SJSA1 (cell line): ENCODE results near the gene ACLY. TPM values are rescaled to one million over a fixed set of nuclear protein-coding genes. Genes with fewer than 3 reads are reported as not detected.
"Not testable (repeated sequence)": the region's sequence is repeated elsewhere in the genome, so short reads cannot be mapped to it uniquely, and the experiment has no call there.

Experiments used
- DNase-seq, 2 experiments: peaks; one replicate each; pipeline ENCODE4 v3.0.0-alpha.2; 2015 to 2020; ENCODE audit warnings: low spot score in 2 of 2, low read depth in 1 of 2
- H3K27ac ChIP-seq: fragments of 250-450 bp; sonication (Bioruptor Pico); 2 replicates; pipeline ENCODE4 v1.5.1; 2020; ENCODE audit warnings: mild to moderate bottlenecking, moderate library complexity
- H3K27me3 ChIP-seq: fragments of 250-450 bp; sonication (Bioruptor Pico); replicated peaks from 2 replicates; pipeline ENCODE4 v1.5.1; 2020; ENCODE audit warnings: mild to moderate bottlenecking, moderate library complexity
- H3K36me3 ChIP-seq: fragments of 250-450 bp; sonication (Bioruptor Pico); 2 replicates; pipeline ENCODE4 v1.5.1; 2020; ENCODE audit warnings: mild to moderate bottlenecking
- H3K4me1 ChIP-seq: fragments of 250-450 bp; sonication (Bioruptor Pico); replicated peaks from 2 replicates; pipeline ENCODE4 v1.6.1; 2021; ENCODE audit warnings: mild to moderate bottlenecking
- H3K4me3 ChIP-seq: fragments of 250-450 bp; sonication (Bioruptor Pico); 2 replicates; pipeline ENCODE4 v1.5.1; 2020; ENCODE audit warnings: mild to moderate bottlenecking
- H3K9me3 ChIP-seq: fragments of 250-450 bp; sonication (Bioruptor Pico); replicated peaks from 2 replicates; pipeline ENCODE4 v1.5.1; 2020; ENCODE audit warnings: mild to moderate bottlenecking
- total RNA-seq: library from RNA; depleted of rRNA; stranded (reverse); fragments of >200 nt; shearing (Covaris generic); gene quantifications from 2 replicates; pipeline ENCODE4 v1.2.3, GENCODE V29; 2014

The ACLY gene
- total RNA-seq, 1 experiment from 2014 or later, result 122 TPM

GRCh38 chr17:41956522-41956921 is 37.8 kb upstream of the ACLY start:
- H3K27ac ChIP-seq, result no peak overlapping the region
- H3K27me3 ChIP-seq, result no peaks in the 10 kb centered on the region
- H3K4me3 ChIP-seq, result no peak overlapping the region
- DNase-seq, result no peak
- H3K36me3 ChIP-seq, result no peaks in the 10 kb centered on the region
- H3K4me1 ChIP-seq, result peaks cover 12% of the 10 kb centered on the region
- no peaks in the 10 kb centered on the region for H3K9me3 ChIP-seq

GRCh38 chr17:41948762-41949460 is 30.2 kb upstream of the ACLY start:
- DNase-seq, result no peak
- Histone ChIP-seq H3K27me3 (no peaks in the 10 kb centered on the region), H3K4me3 (no peak overlapping the region), H3K27ac (no peak overlapping the region), H3K9me3 (no peaks in the 10 kb centered on the region), H3K4me1 (no peaks in the 10 kb centered on the region), H3K36me3 (no peaks in the 10 kb centered on the region)

GRCh38 chr17:41944943-41945342 is 26.2 kb upstream of the ACLY start:
- no peak for DNase-seq
- Histone ChIP-seq H3K4me1 (no peaks in the 10 kb centered on the region), H3K9me3 (no peaks in the 10 kb centered on the region), H3K36me3 (no peaks in the 10 kb centered on the region), H3K27ac (no peak overlapping the region), H3K27me3 (no peaks in the 10 kb centered on the region), H3K4me3 (no peak overlapping the region)

- DNase-seq, result no peak
- no peaks in the 10 kb centered on the region for H3K9me3 ChIP-seq
- H3K27ac ChIP-seq, result no peak overlapping the region
- no peaks in the 10 kb centered on the region for H3K27me3 ChIP-seq
- H3K36me3 ChIP-seq, result no peaks in the 10 kb centered on the region
- H3K4me1 ChIP-seq, result no peaks in the 10 kb centered on the region
- H3K4me3 ChIP-seq, result no peak overlapping the region
Measured at GRCh38 chr17:41943492-41943891, 24.7 kb upstream of the ACLY start.

- Histone ChIP-seq H3K4me1 (no peaks in the 10 kb centered on the region), H3K36me3 (no peaks in the 10 kb centered on the region), H3K27me3 (no peaks in the 10 kb centered on the region), H3K9me3 (no peaks in the 10 kb centered on the region), H3K27ac (no peak overlapping the region), H3K4me3 (no peak overlapping the region)
- no peak for DNase-seq
Measured at GRCh38 chr17:41942626-41943373, 24.0 kb upstream of the ACLY start.

- no peaks in the 10 kb centered on the region for H3K27me3 ChIP-seq
- no peak overlapping the region for H3K27ac ChIP-seq
- no peak for DNase-seq
- H3K4me1 ChIP-seq, result no peaks in the 10 kb centered on the region
- no peaks in the 10 kb centered on the region for H3K9me3 ChIP-seq
- no peaks in the 10 kb centered on the region for H3K36me3 ChIP-seq
- no peak overlapping the region for H3K4me3 ChIP-seq
Measured at GRCh38 chr17:41941168-41941567, 22.4 kb upstream of the ACLY start.

GRCh38 chr17:41939693-41940090 is 20.9 kb upstream of the ACLY start:
- Histone ChIP-seq H3K4me1 (no peaks in the 10 kb centered on the region), H3K9me3 (no peaks in the 10 kb centered on the region), H3K27me3 (no peaks in the 10 kb centered on the region), H3K36me3 (no peaks in the 10 kb centered on the region), H3K4me3 (no peak overlapping the region), H3K27ac (no peak overlapping the region)
- DNase-seq, result no peak

GRCh38 chr17:41939044-41939692 is 20.4 kb upstream of the ACLY start:
- H3K4me1 ChIP-seq, result no peaks in the 10 kb centered on the region
- H3K4me3 ChIP-seq, result no peak overlapping the region
- no peak for DNase-seq
- no peak overlapping the region for H3K27ac ChIP-seq
- no peaks in the 10 kb centered on the region for H3K27me3 ChIP-seq
- H3K36me3 ChIP-seq, result no peaks in the 10 kb centered on the region
- H3K9me3 ChIP-seq, result no peaks in the 10 kb centered on the region

- Histone ChIP-seq H3K27me3 (no peaks in the 10 kb centered on the region), H3K9me3 (no peaks in the 10 kb centered on the region), H3K4me1 (no peaks in the 10 kb centered on the region), H3K4me3 (no peak overlapping the region), H3K27ac (no peak overlapping the region), H3K36me3 (no peaks in the 10 kb centered on the region)
- DNase-seq, result no peak
Measured at GRCh38 chr17:41937970-41938954, 19.5 kb upstream of the ACLY start.

- H3K4me1 ChIP-seq, result no peaks in the 10 kb centered on the region
- no peak overlapping the region for H3K27ac ChIP-seq
- H3K9me3 ChIP-seq, result no peaks in the 10 kb centered on the region
- H3K27me3 ChIP-seq, result no peaks in the 10 kb centered on the region
- H3K36me3 ChIP-seq, result no peaks in the 10 kb centered on the region
- H3K4me3 ChIP-seq, result no peak overlapping the region
- DNase-seq, result no peak
Measured at GRCh38 chr17:41935641-41936040, 16.9 kb upstream of the ACLY start.

- Histone ChIP-seq H3K4me3 (no peak overlapping the region), H3K27ac (no peak overlapping the region), H3K36me3 (no peaks in the 10 kb centered on the region), H3K27me3 (no peaks in the 10 kb centered on the region), H3K4me1 (peaks cover 8% of the 10 kb centered on the region; the same call in 1 of the 2 replicates), H3K9me3 (no peaks in the 10 kb centered on the region)
- no peak for DNase-seq
Measured at GRCh38 chr17:41932816-41933389, 14.2 kb upstream of the ACLY start.

- not testable (repeated sequence) for H3K27ac ChIP-seq, H3K4me1 ChIP-seq, H3K27me3 ChIP-seq, H3K9me3 ChIP-seq, DNase-seq, H3K36me3 ChIP-seq, H3K4me3 ChIP-seq
Measured at GRCh38 chr17:41931715-41932114, 13.0 kb upstream of the ACLY start.

GRCh38 chr17:41930833-41931156 is 12.0 kb upstream of the ACLY start:
- DNase-seq, H3K9me3 ChIP-seq, H3K4me1 ChIP-seq, H3K36me3 ChIP-seq, H3K27me3 ChIP-seq: not testable (repeated sequence)
- Histone ChIP-seq H3K4me3 (peak overlapping the region; percentile 37), H3K27ac (0 out of 2 replicates have a peak overlapping the region, but pooled peaks have one; percentile 7)
